Measurements from ENCODE around the gene CRY2.

The CRY2 gene

DNA sequence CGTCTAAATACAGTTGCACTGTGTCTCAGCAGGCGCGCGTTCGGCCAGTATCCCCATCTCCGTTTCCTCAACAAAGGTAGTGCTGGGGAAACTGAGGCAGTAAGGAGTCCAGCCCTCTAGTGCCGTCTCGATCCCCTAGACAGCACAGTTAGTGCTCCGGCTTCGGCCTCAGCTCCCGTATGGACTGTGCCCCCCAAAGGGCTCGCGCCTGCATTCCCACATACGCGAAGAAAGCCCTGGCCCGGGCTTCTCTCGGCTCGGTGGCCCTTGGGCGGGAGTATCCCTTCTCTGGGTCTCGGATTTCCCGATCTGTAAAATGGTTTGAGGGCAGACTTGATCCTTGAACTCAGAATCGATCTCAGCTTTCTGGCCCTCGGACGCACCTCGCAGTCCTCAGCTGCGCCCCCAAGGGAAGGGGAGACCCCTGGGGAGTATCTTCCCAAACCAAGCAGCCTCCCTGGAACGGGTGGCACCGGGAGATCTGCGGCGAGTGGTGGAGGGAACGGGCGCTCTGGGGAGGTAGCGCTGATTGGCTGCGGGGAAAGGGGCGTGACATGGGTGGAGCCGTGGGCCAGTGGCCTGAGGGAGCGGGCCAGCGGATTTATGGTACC lies 71.2 kb downstream of the CRY2 start:
- peak; percentile 73 for DNase-seq (ENCODE audit: low spot score)

DNA sequence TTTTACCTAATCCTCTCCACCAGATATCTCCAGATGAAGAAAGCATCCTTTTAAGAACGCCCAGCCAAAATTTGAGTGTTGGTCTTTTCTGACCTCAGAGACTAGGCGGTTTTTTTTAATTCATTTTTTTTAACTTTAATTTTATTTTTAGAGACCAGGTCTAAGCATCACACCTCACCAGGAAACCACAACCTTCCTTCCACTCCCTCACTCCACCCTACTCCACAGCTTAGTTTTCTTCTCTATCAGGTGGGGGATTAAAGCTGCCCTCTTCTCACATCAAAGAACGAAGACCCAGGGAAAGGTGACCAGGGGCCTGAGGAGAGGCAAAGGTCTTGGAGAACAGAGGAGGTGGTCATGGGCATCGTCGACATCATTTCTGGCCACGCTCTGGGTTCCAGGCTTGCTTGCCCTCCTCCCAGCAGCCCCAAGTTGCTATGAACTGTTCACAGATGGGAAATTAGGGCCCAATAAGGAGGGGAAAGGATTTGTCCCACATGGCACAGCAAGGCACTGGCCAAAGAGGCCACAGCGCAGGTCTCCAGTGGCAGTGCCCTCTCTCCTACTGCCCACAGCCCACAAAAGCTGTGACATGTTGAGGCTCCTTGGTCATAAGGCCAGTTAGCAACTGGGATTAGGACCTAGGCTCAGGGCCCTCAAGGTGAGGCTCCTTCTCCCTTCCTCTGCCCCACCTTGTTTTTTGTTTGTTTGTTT lies 71.8 kb downstream of the CRY2 start:
- DNase-seq (ENCODE audit: low spot score), result no peak

DNA sequence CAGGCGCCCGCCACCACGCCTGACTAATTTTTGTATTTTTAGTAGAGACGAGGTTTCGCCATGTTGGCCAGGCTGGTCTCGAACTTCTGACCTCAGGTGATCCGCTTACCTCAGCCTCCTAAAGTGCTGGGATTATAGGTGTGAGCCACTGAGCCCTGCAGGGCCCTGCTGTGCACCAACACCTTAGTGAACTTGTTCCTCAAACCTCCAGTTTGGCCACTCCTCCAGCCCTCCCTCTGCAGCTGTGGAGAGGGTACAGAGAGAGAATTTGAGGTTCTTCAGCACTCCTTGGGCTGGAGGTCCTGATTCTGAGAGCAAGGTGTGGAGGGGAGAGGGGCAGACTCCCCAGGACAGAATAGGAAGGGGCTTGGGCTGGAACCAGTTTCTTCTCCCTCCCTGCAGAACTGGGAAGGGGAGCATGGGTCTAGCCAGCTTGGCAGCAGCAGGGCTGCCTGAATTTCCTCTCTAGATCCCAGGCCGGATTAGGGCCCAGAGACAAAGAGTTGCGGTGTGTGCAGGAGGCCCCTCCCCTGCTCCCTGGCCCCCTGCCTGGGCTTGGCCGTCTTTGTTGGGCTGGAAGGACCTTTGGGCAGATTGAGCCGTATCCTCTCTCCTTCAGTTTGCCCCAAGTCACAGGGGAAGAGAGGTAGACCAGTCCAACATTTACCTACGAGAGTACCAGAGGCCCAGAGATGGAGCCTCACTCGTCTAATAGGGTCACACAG lies 72.7 kb downstream of the CRY2 start:
- DNase-seq (ENCODE audit: low spot score), result no peak

GRCh38 chr11:45920531-45921477 lies 73.5 kb downstream of the CRY2 start:
- DNase-seq (ENCODE audit: low spot score), result no peak

DNA sequence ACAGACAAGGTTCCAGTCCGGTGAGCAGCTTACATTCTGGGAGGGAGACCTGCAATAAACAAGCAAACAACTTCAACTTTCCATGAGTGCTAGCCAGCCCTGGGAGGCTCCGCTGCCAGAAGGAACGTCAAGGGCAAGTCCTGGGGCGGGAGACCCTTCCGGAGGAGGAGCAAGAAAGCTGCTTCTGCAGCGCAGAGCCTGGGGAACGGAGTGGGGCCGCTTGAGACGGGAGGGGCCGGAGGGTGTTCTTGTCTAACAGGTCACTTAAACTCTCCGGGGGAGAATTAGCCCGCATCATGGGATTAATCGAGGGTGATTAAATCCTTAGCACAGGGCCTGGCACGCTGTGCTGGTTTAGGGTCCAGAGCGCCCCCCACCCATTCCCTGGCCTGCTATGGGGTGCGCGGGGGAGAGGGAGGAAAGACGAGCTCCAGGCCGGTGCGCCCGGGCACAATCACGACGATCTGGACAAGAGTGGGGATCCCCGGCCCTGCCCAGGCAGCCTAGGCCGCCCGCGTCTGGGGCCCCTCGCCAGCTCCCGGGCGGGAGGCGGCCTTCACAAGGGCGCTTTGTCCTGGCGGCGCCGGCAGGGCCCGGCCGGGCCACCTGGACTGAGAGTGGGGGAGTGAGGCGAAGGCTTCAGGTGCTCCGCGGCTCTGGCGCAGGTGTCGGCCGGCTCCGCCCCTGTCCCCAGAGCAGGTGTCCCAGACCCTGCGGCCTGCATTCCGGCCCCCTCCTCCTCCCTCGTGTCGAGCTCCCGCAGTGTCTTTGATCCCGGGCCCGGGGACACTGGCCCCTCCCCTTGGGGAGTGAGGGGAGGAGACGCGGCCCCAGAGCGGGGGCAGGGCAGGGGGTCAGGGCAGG lies 74.5 kb downstream of the CRY2 start:
- DNase-seq (ENCODE audit: low spot score), result no peak

- no peak for DNase-seq (ENCODE audit: low spot score)
These were observed 75.3 kb downstream of the CRY2 start, which contains the start of gene LARGE2 for GRCh38 chr11:45922425-45923082. LARGE2 (plus strand) TSS chr11:45922656; CDS start chr11:45922883, 227 bp downstream.

- DNase-seq (ENCODE audit: low spot score), result no peak
These were observed 77.0 kb downstream of the CRY2 start for GRCh38 chr11:45924036-45924915.

GRCh38 chr11:45924927-45925326 lies 77.7 kb downstream of the CRY2 start:
- DNase-seq (ENCODE audit: low spot score), result no peak

- no peak for DNase-seq (ENCODE audit: low spot score)
These were observed 78.3 kb downstream of the CRY2 start for GRCh38 chr11:45925550-45925949.

- no peak for DNase-seq (ENCODE audit: low spot score)
These were observed 78.7 kb downstream of the CRY2 start for GRCh38 chr11:45926001-45926401.

GRCh38 chr11:45926536-45927331 lies 79.5 kb downstream of the CRY2 start:
- DNase-seq (ENCODE audit: low spot score), result no peak

DNA sequence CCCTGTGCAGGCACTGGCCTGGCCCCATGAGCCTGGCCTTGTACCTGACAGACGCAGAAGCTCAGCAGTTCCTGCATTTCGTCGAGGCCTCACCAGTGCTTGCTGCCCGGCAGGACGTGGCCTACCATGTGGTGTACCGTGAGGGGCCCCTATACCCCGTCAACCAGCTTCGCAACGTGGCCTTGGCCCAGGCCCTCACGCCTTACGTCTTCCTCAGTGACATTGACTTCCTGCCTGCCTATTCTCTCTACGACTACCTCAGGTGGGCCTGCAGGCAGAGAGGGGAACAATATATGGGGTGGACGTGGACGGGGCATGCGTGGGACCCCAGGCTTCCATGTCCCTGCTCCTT lies 80.0 kb downstream of the CRY2 start:
- DNase-seq (ENCODE audit: low spot score), result no peak

- no peak for DNase-seq (ENCODE audit: low spot score)
These were observed 80.6 kb downstream of the CRY2 start for GRCh38 chr11:45927684-45928413.

DNA sequence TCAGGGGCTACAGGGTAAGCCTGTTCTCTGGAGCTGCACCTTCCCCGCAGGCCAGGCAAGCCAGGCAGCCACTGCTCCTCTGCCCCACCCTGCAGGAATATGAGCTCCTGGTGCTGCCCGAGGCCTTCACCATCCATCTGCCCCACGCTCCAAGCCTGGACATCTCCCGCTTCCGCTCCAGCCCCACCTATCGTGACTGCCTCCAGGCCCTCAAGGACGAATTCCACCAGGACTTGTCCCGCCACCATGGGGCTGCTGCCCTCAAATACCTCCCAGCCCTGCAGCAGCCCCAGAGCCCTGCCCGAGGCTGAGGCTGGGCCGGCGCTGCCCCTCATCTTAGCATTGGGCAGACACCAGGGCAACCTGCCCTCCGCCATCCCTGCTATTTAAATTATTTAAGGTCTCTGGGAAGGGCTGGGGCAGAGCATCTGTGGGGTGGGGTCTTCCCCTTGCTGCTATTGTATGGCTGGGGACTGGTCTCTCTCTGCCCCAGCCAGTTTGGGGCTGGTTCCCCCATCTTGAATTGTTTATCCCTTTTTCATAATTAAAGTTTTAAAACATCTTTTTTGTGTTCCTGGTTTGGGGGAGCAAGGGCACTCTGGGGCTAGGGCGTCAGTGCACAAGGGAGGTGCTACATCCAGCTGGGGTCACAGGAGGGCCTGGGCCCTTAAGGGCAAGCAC lies 81.4 kb downstream of the CRY2 start:
- DNase-seq (ENCODE audit: low spot score), result no peak

DNA sequence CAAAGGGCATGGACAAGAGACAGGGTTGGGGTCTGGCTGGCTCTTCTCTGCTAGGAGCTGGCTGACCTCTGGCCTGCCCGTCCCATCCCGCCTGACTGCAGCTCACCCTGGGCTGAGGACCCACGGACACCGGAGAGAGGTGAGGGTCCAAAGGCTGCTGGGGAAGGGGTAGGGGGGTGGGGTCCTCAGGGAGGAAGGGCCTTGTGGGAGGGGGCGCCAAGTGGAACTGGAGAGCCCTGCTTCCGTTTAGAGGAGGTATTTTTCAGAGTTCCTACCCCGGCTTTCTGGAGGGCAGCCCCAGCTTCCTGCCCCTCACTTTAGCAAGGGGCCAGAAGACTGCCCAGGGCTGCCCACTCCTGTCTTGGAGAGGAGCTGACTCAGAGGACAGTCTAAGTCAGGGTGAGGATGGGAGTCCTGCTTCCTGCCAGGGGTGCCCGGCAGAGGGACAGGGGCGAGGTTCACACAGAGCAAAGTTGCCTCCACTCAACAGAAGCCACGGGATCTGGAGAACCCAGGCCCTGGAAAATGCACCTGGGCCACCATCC lies 82.3 kb downstream of the CRY2 start:
- no peak for DNase-seq (ENCODE audit: low spot score)

GRCh38 chr11:45930031-45930794 lies 82.9 kb downstream of the CRY2 start:
- DNase-seq (ENCODE audit: low spot score), result no peak
